UCSD-AML1 (cell line): ENCODE data around the gene RAP2B.
A peak's percentile ranks its signal among the peaks of the same experiment; 100 is the strongest.

ENCODE experiments used
- DNase-seq: peaks from one replicate; lab custom pipeline; 2025; ENCODE audit not compliant: unreplicated experiment; lab: John Stamatoyannopoulos, UW

RAP2B gene

DNA sequence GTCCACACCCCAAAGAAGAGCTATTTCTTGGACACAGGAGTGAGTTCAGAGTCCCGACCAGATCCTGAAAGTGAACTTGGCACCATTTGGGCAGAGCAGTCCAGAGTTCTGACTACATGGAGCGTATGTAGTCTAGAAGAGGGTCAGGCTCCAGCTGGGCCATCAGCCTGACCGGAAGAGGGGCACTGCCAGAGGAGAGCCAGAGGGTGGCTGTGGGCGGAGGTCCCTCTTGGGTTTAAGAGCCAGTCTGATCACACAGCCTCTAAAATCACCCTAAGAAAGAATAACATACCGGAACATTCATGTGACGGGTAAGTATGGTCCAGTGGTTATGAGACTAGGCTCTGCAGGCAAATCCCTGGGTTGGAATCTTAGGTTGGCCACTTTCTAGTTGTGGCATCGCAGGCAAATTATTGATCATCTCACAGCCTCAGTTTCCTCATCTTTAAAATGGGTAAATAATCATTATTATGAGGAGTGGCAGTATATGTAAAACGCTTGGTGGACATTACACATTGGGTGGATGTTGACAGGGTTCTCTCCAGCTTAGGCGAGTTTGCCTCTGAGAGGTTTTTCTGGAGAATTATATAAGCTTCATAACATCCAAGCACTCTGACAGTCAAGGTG lies 2.1 kb upstream of the RAP2B start:
- no peak for DNase-seq

DNA sequence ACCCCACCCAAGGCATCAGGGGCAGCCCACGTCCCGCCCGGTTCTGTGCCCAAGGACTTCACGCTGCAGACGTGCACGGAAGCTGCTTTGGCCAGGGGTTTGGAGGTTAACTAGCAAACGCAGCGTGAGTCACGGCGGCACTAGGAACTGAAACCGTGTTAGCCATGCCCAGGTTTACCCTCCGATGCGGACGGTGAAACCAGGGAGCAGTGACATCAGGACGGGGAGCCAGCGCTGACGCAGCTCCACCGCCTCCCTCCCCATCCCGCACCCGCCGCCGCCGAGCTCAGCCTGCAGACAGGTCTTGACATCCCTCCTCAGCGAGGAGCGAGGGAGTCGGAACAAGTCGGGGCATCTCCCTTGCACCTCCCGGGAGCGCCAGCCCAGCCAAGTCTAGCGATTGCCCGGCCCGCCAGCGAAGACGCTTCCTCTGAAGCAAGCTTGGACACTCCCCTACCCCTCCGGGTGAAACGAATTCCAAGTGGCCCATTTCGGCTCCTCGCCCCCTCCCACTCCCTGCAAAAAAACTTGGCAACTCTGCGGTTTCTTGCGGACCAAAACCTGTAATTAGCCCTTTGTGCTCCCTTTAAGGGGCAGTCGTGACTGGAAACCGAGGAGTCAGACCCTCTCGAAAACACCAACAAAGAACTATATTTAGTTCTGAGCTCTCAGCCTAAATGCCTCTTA lies 1.4 kb upstream of the RAP2B start:
- peak; percentile 82 for DNase-seq

DNA sequence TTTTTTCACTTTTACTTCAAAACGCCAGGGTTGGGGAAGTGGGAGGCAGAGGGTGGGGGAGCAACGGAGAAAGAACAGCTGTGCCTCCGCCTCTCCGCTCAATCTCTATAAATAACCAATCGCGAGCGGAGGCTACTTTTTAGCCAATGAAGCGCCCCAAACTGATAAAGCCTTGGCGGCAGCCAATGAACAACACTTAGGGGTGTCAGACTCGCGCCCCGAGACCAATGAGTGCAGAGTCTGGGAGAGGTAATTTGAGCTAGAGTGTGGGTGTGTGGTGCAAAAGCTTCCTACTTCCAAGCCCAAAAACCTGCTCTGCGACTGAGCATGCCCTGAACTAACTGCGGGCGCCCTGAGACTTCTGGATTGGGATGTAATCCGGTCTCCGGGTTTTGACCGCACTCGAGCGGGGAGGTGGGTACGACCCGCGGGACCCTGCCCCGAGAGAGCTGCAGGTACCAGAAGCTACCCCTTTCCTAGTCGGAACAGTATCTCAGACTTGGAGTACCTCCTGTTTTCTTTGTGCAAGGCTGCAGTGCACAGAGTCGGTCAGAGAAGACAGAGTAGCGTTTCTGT lies 800 bp upstream of the RAP2B start:
- peak; percentile 94 for DNase-seq

DNA sequence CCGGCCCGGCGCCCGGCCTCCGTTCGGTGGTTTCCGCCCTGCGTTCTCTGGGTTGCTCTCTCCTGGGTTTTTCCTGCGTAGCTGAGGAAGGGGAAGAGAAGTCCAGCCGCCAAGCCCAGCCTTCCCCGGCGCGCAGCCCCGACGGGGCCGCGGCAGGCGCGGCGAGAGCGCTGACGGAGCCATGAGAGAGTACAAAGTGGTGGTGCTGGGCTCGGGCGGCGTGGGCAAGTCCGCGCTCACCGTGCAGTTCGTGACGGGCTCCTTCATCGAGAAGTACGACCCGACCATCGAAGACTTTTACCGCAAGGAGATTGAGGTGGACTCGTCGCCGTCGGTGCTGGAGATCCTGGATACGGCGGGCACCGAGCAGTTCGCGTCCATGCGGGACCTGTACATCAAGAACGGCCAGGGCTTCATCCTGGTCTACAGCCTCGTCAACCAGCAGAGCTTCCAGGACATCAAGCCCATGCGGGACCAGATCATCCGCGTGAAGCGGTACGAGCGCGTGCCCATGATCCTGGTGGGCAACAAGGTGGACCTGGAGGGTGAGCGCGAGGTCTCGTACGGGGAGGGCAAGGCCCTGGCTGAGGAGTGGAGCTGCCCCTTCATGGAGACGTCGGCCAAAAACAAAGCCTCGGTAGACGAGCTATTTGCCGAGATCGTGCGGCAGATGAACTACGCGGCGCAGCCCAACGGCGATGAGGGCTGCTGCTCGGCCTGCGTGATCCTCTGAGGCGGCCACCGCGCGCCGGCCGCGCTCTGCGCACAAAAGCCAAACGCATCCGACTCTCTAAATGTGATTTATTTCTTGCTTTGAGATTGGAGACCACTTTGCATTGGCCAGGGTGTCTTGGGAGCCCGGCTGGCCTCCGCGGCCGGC lies 727 bp downstream of the RAP2B start:
- DNase-seq, result peak; percentile 71

DNA sequence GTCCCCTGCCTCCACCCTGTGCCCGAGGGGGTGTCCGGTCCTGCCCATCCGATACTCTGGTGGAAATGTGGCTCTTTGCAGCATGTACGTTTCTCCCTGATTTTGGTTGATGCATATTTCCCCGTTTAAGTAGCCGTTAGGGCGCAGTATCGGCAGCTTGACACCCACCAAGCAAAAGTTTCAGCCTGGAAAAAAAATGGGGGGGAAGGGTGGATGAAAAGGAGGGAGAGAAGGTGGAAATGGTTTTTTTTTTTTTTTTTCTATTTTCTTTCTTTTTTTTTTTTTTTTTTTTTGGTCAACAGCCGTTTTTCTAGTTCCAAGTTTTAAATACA lies 1.3 kb downstream of the RAP2B start:
- DNase-seq, result no peak

DNA sequence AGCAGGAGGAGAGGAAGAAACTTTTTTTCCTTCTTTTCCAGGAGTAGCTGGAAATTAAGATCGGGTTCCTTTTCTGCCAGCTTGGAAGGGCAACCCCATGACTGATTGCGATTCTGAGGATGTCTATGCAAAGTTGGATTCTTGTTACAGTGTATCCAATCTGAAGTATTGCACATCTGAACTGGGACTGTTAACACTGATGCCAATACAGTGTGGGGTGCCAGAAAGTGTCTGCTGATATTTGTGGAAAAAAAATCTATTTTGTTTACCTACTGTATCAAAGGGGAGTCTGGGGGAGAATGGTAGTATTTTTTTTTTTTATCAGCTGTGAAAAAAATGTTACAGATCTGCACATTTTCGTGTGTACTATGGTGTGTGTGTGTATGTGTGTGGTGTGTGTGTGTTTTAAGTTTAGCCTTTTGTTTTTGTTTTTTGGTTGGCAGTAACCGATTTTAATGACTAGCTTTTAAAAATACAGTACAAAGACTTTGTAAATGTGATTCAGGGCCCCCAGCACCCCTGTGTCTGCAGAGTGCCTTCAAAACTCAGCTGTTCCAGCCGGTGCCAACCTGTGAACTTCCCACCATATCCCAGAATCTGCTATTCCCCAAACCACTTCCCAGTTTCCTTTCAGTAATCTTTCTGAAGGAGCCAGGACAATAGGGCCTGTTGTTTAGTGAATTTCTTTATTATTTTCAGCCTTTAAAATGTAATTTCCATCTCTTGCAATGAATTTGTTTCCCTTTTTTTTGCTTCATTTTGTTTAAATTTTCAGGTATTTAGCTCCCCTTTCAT lies 1.9 kb downstream of the RAP2B start:
- DNase-seq, result no peak

DNA sequence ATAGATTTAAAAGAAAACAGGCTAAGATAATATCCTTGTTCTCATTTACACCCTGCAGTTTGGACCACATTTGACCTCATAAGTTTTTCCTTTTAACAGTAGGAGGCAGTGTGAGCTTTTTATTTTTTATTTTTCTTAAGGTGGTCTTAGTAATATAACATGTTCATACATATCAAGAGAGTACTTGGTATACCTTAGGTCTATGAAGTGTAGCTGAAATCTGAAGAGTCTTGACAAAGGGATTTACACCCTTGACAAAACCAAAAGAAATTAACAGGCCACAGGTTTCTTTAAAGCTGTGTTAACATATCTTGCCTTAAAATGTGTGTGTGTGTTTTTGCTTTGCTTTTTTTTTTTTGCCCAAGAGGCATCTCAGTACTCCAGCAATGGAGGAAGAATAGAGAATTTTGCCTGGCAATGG lies 3.2 kb downstream of the RAP2B start:
- no peak for DNase-seq

DNA sequence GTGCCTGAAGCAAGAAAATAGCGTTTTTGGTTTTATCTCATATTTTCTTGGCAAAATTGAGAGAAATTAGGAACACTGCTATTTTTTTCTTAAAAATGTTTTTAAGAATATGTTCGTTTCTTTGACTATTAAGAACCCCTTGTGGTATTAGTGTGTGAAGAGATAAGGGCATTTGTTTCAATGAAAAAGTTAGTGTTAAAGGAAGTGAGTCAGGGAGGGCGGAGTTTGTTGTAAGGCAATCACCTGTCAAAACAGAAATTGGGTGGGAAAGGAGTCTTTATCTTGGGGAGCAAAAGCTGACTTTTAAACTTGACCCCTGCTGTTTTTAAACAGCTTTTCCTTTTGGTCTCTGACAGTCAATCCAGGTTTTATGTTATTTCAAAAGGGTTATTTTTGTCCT lies 4.2 kb downstream of the RAP2B start:
- no peak for DNase-seq

DNA sequence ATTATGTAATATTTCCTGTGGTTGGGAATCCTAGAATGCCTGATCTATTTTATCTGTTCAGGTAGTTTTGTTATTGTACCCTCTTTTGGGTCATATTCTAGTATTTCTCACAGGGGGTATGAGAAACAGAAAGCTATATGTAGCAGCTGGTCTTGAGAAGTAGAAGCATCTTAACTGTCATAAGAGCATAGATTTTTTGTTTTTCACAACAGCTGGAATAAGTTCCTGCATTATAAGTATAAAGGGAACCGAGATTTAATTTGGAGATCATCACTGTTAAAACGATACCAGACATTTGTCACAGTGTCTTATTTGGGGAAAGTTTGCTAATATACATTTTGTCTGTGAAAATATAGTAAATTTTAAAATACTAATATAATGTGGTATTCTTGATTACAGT lies 4.8 kb downstream of the RAP2B start:
- DNase-seq, result no peak

DNA sequence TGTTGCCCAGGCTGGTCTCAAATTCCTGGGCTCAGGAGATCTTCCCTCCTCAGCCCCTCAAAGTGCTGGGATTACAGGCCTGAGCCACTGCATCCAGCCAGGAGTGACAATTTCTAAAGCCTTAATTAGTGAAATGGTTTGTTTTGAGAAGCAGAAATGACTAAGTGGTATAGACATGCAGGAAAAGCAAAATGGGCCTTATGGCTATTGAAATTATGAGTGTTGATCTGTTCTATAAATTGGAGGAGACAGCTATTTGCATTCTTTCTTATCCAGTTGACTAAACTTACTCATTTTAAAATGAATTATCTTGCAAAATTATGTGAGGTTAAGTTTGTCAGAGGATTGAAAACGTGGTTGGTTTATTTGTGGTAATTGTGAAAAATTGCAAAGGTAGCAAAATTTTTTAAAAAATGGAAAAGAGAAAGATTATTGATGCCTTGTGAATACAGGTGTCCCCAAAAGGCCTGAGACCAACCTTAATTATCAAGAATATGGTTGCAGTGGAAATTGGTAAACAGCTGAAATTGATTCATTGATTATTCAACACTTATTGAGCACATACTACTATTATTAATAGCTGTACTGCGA lies 7.9 kb downstream of the RAP2B start:
- DNase-seq, result no peak

DNA sequence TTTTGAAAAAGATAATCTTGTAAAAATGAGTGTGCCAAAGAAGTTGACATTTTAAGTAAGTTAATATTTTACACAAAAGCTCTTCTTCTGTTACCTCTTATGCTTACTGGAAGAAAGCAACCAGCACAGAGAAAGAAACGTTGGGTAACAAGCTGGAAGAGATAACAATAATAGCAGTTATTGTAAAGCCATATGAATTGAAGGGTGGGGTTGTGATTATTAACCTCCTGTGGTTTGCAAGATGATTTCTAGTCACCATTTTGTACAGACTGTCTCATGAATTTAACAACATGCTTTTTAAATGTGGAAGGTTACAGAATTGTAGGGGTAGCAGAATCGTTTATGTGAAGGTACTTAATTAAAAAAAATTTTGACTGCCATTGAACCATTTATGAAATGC lies 9.2 kb downstream of the RAP2B start:
- no peak for DNase-seq

DNA sequence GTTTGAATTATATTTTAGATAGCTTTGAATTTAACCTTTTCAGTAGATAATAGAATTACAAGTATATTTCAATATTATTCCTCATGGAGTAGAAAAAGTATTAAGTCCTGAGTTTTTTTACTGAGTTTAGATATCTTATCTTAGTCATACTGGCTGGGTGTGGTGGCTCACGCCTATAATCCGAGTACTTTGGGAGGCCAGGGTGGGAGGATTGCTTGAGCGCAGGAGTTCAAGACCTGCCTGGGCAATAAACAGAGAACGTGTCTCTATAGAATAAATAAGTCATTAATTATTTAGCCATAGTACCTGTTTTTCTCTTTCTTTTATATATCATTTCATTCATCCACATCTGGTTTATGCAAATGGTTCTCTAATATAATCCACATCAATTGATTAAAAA lies 9.9 kb downstream of the RAP2B start:
- no peak for DNase-seq

DNA sequence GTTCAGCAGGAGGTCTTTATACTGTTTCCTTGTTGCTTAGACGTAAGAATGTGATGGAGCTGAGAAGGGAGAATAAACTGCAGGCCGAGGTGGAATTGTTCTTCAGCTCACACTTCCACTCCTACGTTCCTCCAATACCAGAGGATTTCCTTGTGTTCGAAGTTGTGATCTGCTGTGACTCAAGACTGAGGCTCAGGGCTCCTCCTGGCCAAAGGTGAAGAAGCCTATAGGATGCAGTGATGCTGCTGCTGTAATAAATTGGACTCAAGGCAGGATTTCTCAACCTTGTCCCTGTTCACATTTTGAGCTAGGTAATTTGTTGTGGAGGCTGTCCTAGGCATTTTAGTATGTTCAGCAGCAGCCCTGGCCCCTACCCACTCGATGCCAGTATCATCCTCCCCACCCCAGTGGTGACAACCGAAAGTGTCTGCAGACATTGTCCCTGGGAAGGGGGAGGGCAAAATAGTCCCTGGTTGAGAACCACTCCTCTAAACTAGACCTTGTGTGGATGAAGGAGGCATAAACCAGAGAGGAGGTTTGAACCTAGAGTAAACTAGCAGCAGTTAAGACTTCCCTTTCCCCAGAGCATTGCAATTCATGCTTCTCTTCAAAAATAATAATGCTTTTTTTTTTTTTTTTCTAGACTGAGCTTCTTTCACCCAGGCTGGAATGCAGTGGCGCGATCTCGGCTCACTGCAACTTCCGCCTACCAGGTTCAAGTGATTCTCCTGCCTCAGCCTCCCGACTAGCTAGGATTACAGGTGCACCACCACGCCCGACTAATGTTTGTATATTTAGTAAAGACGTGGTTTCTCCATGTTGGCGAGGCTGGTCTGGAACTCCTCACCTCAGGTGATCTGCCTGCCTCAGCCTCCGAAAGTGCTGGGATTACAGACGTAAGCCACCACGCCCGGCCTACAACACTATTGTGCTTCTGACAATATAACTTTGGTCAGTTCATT lies 11.1 kb downstream of the RAP2B start:
- DNase-seq, result no peak

DNA sequence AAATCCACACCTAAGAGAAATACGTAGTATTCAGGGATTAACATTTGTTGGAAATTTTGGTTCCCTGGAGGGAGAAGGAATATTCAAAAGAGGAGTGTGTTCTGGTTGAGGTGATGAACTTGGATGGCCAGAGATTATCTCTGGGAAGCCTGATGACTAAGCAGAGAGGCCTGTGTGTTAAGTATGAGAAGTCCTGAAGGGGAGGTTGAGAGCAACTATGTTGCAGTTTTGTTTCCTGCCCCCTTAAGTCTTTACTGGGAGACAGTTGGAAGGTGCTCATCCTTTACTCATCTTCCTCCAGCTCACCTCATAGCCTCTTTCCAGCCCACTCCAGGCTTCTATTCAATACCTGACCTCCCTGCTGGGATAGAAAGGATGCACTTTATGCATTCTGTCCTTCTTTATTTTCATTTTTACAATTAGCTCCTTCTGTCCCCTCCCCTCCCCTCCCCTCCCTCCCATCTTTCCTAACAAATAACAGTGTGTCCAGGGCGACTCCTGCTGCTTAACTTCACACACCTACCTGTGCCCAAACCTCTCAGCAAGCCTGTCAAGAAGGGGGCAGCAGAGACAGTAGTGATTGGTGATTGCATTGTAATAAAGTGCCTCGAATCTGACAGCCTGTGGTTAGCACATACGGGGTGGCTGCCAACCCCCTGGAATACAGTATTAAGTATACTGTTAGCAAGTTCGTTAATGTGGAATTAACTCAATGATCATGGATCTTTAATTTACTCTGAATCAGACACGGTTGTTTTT lies 11.9 kb downstream of the RAP2B start:
- DNase-seq, result no peak

DNA sequence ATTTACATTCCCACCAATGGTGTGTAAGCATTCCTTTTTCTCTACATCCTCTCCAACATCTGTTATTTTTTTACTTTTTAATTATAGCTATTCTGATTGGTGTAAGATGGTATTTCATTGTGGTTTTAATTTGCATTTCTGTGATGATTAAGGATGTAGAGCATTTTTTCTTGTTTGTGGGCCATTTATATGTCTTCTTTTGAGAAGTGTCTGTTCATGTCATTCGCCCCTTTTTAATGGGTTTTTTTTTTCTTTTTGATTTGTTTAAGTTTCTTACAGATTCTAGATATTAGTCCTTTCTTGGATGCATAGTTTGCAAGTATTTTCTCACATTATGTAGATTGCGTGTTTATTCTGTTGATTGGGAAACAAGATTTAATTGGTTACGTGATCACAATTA lies 14.2 kb downstream of the RAP2B start:
- no peak for DNase-seq

DNA sequence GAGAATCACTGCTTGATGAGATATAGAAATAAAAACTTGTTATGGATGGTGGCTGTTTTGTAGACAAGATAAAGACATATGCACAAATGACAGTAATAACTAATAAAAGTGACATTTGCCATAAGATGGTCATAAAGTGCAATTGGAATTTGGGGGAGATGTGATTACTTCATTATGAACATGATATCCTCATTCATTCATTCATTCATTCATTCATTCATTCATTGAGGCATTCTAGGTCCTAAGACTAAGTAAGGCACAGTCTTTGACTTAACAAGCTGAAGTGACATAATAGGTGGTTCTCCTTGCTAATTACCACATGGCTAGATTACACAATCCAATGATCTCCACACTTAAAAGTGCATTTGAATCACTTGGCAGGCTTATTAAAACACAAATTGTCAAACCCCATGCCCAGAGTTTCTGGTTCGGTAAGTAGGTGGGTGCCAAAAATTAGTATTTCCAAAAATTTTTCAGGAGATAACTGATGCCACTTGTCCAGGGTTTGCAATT lies 18.9 kb downstream of the RAP2B start:
- DNase-seq, result no peak

DNA sequence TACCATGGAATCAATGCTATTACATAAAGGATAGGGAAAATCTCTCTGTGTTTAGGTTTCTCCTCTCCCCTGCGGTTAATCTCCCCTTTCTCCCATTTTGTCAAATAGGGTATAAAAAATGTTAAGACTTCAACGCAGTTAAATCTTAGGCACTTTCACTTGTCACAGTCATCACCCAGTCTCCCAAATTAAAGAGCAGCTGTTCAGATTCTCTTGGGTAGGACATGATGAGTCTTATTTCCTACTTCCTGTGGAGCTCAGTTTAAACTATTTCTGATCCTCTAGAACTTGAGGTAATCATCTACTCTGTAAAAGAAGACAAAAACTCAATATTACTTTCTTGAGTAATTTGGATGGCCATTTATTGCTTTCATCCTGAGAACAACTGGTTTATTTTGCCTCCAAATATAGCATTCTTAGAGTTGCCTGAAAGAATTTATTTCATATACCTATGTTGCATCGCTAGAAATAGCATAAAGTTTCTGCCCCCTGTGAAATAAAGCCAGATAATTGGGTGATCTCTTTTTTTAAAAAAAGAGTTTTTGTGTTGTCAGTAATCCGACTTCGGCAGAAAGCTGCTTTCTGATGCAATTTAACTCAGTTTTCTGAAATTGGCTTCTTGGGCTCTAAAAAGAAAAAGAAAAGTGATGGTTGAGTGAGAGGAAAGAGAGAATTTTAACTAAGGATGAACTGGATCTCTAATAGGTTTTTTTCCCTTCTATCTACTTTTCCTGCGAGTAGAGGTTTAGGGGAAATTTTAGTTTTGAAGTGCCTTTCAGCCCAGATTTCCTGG lies 20.7 kb downstream of the RAP2B start:
- no peak for DNase-seq

DNA sequence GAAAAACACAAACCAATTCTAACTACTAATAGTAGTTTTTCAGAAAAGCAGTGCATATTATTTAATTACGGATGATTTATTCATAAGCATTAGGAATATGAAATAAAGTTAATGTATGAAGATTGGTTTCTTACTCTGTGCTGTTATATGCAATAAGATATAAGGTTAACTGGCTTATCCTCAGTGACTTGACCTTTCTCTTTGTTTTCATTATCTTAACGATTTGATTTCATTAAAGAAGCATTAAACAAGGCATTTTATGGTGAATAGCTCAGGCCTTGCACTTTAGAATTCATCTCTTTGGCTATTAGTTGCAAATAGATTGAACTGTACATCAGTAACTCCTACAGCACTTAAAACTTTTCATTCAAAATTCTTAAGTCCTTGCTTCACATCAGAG lies 28.9 kb downstream of the RAP2B start:
- no peak for DNase-seq
